Measurements from ENCODE around the gene BRME1.

The BRME1 gene

GRCh38 chr19:13844130-13844631 is 61.7 kb downstream of the BRME1 start:
- Histone ChIP-seq H3K36me3 (ENCODE audit: insufficient read depth, low read length) (peaks cover 13% of the 10 kb centered on the region; the same call in 1 of the 2 replicates), H3K27ac (ENCODE audit: low read depth, low read length) (peak overlapping the region; percentile 100), H3K4me1 (ENCODE audit: control insufficient read depth, insufficient read depth, low read length, unreplicated experiment) (peaks cover 30% of the 10 kb centered on the region), H2AFZ (ENCODE audit: low read length, unreplicated experiment) (no peak overlapping the region), H3K79me2 (ENCODE audit: control insufficient read depth, insufficient read depth, low read length, unreplicated experiment) (peaks cover 40% of the 10 kb centered on the region), H3K27me3 (ENCODE audit: insufficient read depth, low read length) (no peaks in the 10 kb centered on the region), H3K4me3 (ENCODE audit: low read depth, low read length) (peak overlapping the region; percentile 78)

- Histone ChIP-seq H3K4me1 (ENCODE audit: control insufficient read depth, insufficient read depth, low read length, unreplicated experiment) (peaks cover 35% of the 10 kb centered on the region), H3K79me2 (ENCODE audit: control insufficient read depth, insufficient read depth, low read length, unreplicated experiment) (peaks cover 48% of the 10 kb centered on the region), H3K4me3 (ENCODE audit: low read depth, low read length) (peak overlapping the region; percentile 78)
Observed at GRCh38 chr19:13843104-13843921, 62.6 kb downstream of the BRME1 start.

DNA sequence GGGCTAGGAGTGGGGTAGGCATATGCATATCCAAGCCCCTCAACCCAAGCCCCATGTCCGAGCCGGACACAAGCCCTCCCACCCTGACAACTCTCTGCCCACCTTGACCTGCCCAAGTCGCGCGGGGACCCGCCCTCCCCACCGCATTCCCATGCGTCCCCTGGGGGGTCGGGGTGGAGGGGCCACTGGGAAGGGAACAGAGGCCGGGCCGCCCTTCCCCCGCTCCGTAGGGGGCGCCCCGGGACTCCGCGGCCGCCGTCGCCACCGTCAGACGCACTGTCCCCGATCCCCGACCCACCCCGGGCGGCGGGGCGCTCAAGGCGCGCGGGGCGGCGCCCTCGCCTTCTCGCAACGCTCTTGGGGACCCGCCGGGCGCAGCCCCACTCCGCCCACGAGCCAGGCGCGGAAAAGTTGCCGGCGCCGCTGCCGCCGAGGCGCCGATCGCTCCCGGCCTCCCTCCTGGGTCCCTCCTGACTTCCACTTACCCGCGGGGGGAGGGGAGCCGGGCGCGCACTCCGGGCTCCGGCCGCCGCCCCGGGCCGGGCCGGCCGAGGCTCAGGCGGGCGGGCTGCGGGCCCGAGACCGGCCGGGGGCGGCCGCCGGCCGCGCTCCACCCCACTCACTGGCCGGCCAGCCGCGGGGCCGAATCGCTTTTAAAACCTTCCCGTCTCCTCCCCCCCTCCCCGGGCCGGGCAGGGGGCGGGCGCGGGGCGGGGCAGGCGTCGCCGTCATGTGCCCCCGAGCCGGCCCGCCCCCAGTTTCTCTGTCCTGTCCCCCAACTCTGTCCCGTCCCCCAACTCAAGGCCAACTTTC is 63.4 kb downstream of the BRME1 start:
- H2AFZ ChIP-seq (ENCODE audit: low read length, unreplicated experiment) = peak overlapping the region; percentile 56
- peaks cover 18% of the 10 kb centered on the region; the same call in 1 of the 2 replicates for H3K36me3 ChIP-seq (ENCODE audit: insufficient read depth, low read length)
- peak overlapping the region; percentile 98 for H3K4me3 ChIP-seq (ENCODE audit: low read depth, low read length)
- H3K27me3 ChIP-seq (ENCODE audit: insufficient read depth, low read length) = no peaks in the 10 kb centered on the region
- H3K27ac ChIP-seq (ENCODE audit: low read depth, low read length) = peak overlapping the region; percentile 100
- peaks cover 38% of the 10 kb centered on the region for H3K4me1 ChIP-seq (ENCODE audit: control insufficient read depth, insufficient read depth, low read length, unreplicated experiment)
- H3K79me2 ChIP-seq (ENCODE audit: control insufficient read depth, insufficient read depth, low read length, unreplicated experiment) = peaks cover 53% of the 10 kb centered on the region

More at GRCh38 chr19:13843104-13843921, 62.6 kb downstream of the BRME1 start:
- Histone ChIP-seq H2AFZ (ENCODE audit: low read length, unreplicated experiment) (peak overlapping the region; percentile 56), H3K27me3 (ENCODE audit: insufficient read depth, low read length) (no peaks in the 10 kb centered on the region), H3K27ac (ENCODE audit: low read depth, low read length) (peak overlapping the region; percentile 100), H3K36me3 (ENCODE audit: insufficient read depth, low read length) (peaks cover 15% of the 10 kb centered on the region; the same call in 1 of the 2 replicates)

GRCh38 chr19:13841962-13842290 is 64.0 kb downstream of the BRME1 start:
- peaks cover 59% of the 10 kb centered on the region for H3K79me2 ChIP-seq (ENCODE audit: control insufficient read depth, insufficient read depth, low read length, unreplicated experiment)
- peaks cover 18% of the 10 kb centered on the region; the same call in 1 of the 2 replicates for H3K36me3 ChIP-seq (ENCODE audit: insufficient read depth, low read length)
- no peaks in the 10 kb centered on the region for H3K27me3 ChIP-seq (ENCODE audit: insufficient read depth, low read length)
- no peak overlapping the region for H2AFZ ChIP-seq (ENCODE audit: low read length, unreplicated experiment)
- peak overlapping the region; percentile 98 for H3K4me3 ChIP-seq (ENCODE audit: low read depth, low read length)
- H3K27ac ChIP-seq (ENCODE audit: low read depth, low read length) = peak overlapping the region; percentile 100
- peaks cover 41% of the 10 kb centered on the region for H3K4me1 ChIP-seq (ENCODE audit: control insufficient read depth, insufficient read depth, low read length, unreplicated experiment)

- peaks cover 40% of the 10 kb centered on the region for H3K4me1 ChIP-seq (ENCODE audit: control insufficient read depth, insufficient read depth, low read length, unreplicated experiment)
- no peak overlapping the region for H2AFZ ChIP-seq (ENCODE audit: low read length, unreplicated experiment)
- peaks cover 18% of the 10 kb centered on the region; the same call in 1 of the 2 replicates for H3K36me3 ChIP-seq (ENCODE audit: insufficient read depth, low read length)
- peak overlapping the region; percentile 98 for H3K4me3 ChIP-seq (ENCODE audit: low read depth, low read length)
- no peaks in the 10 kb centered on the region for H3K27me3 ChIP-seq (ENCODE audit: insufficient read depth, low read length)
- peaks cover 64% of the 10 kb centered on the region for H3K79me2 ChIP-seq (ENCODE audit: control insufficient read depth, insufficient read depth, low read length, unreplicated experiment)
- H3K27ac ChIP-seq (ENCODE audit: low read depth, low read length) = peak overlapping the region; percentile 100
Observed at GRCh38 chr19:13841086-13841961, 64.6 kb downstream of the BRME1 start.

GRCh38 chr19:13840305-13841085 is 65.4 kb downstream of the BRME1 start:
- Histone ChIP-seq H2AFZ (ENCODE audit: low read length, unreplicated experiment) (no peak overlapping the region), H3K4me1 (ENCODE audit: control insufficient read depth, insufficient read depth, low read length, unreplicated experiment) (peaks cover 47% of the 10 kb centered on the region), H3K27ac (ENCODE audit: low read depth, low read length) (peak overlapping the region; percentile 100), H3K79me2 (ENCODE audit: control insufficient read depth, insufficient read depth, low read length, unreplicated experiment) (peaks cover 72% of the 10 kb centered on the region), H3K27me3 (ENCODE audit: insufficient read depth, low read length) (no peaks in the 10 kb centered on the region), H3K36me3 (ENCODE audit: insufficient read depth, low read length) (peaks cover 23% of the 10 kb centered on the region; the same call in 1 of the 2 replicates), H3K4me3 (ENCODE audit: low read depth, low read length) (peak overlapping the region; percentile 98)

DNA sequence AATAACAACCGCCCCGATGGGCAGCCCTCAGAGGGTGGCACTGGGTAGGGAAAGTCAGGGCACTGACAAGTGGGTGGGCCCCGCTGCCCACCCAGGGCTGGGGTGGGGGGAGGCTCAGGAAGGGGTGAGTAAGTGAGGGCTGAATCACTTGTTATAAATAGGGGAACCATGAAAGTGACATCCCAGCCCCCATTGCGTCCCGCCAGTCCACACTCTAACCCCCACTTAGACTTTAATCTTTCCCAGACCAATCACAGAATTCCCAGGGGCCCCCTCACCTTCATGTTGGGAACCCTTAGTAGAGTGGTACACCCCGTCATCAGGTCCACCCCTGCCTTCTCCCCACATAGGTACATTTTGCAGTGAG is 66.0 kb downstream of the BRME1 start:
- H3K27ac ChIP-seq (ENCODE audit: low read depth, low read length) = peak overlapping the region; percentile 100
- H3K36me3 ChIP-seq (ENCODE audit: insufficient read depth, low read length) = peaks cover 23% of the 10 kb centered on the region; the same call in 1 of the 2 replicates
- peaks cover 72% of the 10 kb centered on the region for H3K79me2 ChIP-seq (ENCODE audit: control insufficient read depth, insufficient read depth, low read length, unreplicated experiment)
- H3K4me1 ChIP-seq (ENCODE audit: control insufficient read depth, insufficient read depth, low read length, unreplicated experiment) = peaks cover 47% of the 10 kb centered on the region
- H2AFZ ChIP-seq (ENCODE audit: low read length, unreplicated experiment) = no peak overlapping the region
- peak overlapping the region; percentile 98 for H3K4me3 ChIP-seq (ENCODE audit: low read depth, low read length)
- no peaks in the 10 kb centered on the region for H3K27me3 ChIP-seq (ENCODE audit: insufficient read depth, low read length)

GRCh38 chr19:13839130-13839937 is 66.6 kb downstream of the BRME1 start:
- Histone ChIP-seq H3K79me2 (ENCODE audit: control insufficient read depth, insufficient read depth, low read length, unreplicated experiment) (peaks cover 75% of the 10 kb centered on the region), H2AFZ (ENCODE audit: low read length, unreplicated experiment) (no peak overlapping the region), H3K4me3 (ENCODE audit: low read depth, low read length) (peak overlapping the region; percentile 98), H3K27me3 (ENCODE audit: insufficient read depth, low read length) (no peaks in the 10 kb centered on the region), H3K36me3 (ENCODE audit: insufficient read depth, low read length) (peaks cover 27% of the 10 kb centered on the region; the same call in 1 of the 2 replicates), H3K4me1 (ENCODE audit: control insufficient read depth, insufficient read depth, low read length, unreplicated experiment) (peaks cover 50% of the 10 kb centered on the region), H3K27ac (ENCODE audit: low read depth, low read length) (peak overlapping the region; percentile 100)
